Measurements from ENCODE around the gene XAB2. TPM values are rescaled to one million over a fixed set of nuclear protein-coding genes. Genes with fewer than 3 reads are reported as not detected.
"Not testable (repeated sequence)": the region's sequence is repeated elsewhere in the genome, so short reads cannot be mapped to it uniquely, and the experiment has no call there.

XAB2 gene
- total RNA-seq, 1 donor from 2014 or later, result 23.4 TPM

DNA sequence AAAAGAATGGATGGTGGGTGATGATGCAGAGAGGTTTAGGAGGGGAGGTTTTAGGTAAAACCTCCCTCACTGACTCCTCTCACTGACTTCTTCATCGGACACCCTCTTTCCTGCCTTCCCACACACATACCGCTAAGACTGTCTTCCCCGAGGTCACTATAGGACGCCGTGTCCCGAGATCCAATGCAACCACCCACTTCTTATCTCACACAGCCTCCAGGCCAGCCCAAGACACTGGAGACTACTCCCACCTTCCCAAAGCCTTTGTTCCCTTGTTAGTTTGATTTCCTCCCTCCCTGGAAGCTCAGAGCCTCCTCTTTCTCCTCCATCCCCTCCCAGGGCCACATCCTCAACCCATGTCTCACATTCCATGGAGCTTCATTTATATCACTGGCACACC lies 50.2 kb downstream of the XAB2 start:
- no peaks in the 10 kb centered on the region for H3K36me3 ChIP-seq (ENCODE audit: control insufficient read depth, insufficient read depth, low read length)
- H3K27me3 ChIP-seq (ENCODE audit: control insufficient read depth, insufficient read depth, low read length), result no peaks in the 10 kb centered on the region
- DNase-seq (ENCODE audit: low read depth) (no peak), FAIRE-seq (no peak)
- H3K4me3 ChIP-seq (ENCODE audit: low read depth, low read length), result no peak overlapping the region
- TF ChIP-seq CTCF (IDR thresholded peaks at IDR 0.05; ENCODE audit: insufficient read depth, low read length, severe bottlenecking), result no peak

GRCh38 chr19:7578127-7578526 lies 51.2 kb downstream of the XAB2 start:
- DNase-seq (ENCODE audit: low read depth), result no peak
- no peak for TF ChIP-seq CTCF (IDR thresholded peaks at IDR 0.05; ENCODE audit: insufficient read depth, low read length, severe bottlenecking)
- H3K27me3 ChIP-seq (ENCODE audit: control insufficient read depth, insufficient read depth, low read length), result no peaks in the 10 kb centered on the region
- H3K36me3 ChIP-seq (ENCODE audit: control insufficient read depth, insufficient read depth, low read length), result no peaks in the 10 kb centered on the region
- no peak for FAIRE-seq
- H3K4me3 ChIP-seq (ENCODE audit: low read depth, low read length), result no peak overlapping the region

DNA sequence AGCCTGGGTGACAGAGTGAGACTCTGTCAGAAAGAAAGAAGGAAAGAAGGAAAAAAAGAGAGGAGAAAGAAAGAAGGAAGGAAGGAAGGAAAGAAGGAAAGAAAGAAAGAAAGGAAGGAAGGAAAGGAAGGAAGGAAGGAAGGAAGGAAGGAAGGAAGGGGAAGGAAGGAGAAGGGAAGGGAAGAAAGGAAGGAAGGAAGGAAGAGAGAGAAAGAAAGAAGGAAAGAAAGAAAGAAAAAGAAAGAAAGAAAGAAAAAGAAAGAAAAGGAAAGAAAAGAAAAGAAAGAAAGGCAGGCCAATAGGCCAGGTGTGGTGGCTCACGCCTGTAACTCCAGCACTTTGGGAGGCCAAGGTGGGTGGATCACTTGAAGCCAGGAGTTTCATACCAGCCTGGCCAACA lies 51.9 kb downstream of the XAB2 start:
- not testable (repeated sequence) for DNase-seq (ENCODE audit: low read depth); H3K4me3 ChIP-seq (ENCODE audit: low read depth, low read length); FAIRE-seq; H3K36me3 ChIP-seq (ENCODE audit: control insufficient read depth, insufficient read depth, low read length); H3K27me3 ChIP-seq (ENCODE audit: control insufficient read depth, insufficient read depth, low read length)

- Histone ChIP-seq H3K36me3 (ENCODE audit: control insufficient read depth, insufficient read depth, low read length) (no peaks in the 10 kb centered on the region), H3K27me3 (ENCODE audit: control insufficient read depth, insufficient read depth, low read length) (no peaks in the 10 kb centered on the region), H3K4me3 (ENCODE audit: low read depth, low read length) (no peak overlapping the region)
- peak; percentile 30 for DNase-seq (ENCODE audit: low read depth)
- no peak for FAIRE-seq
- no peak for TF ChIP-seq CTCF (IDR thresholded peaks at IDR 0.05; ENCODE audit: insufficient read depth, low read length, severe bottlenecking)
Observed at GRCh38 chr19:7575434-7576040, 53.8 kb downstream of the XAB2 start.

- DNase-seq (ENCODE audit: low read depth), result peak; percentile 27
- no peak for TF ChIP-seq CTCF (IDR thresholded peaks at IDR 0.05; ENCODE audit: insufficient read depth, low read length, severe bottlenecking)
- H3K36me3 ChIP-seq (ENCODE audit: control insufficient read depth, insufficient read depth, low read length), result no peaks in the 10 kb centered on the region
- no peaks in the 10 kb centered on the region for H3K27me3 ChIP-seq (ENCODE audit: control insufficient read depth, insufficient read depth, low read length)
- no peak for FAIRE-seq
- no peak overlapping the region for H3K4me3 ChIP-seq (ENCODE audit: low read depth, low read length)
Observed at GRCh38 chr19:7570761-7571160, 58.6 kb downstream of the XAB2 start.

Other genes with a start within 250 kb of the XAB2 start
- gene PEX11G, start 140.5 kb downstream of the XAB2 start, total RNA-seq, result 2.1 and 3.8 TPM in 2 replicates
- 3.5 and 3.9 TPM in 2 replicates for gene ZNF358, start 113.4 kb downstream of the XAB2 start, total RNA-seq
- 3.7 and 3.8 TPM in 2 replicates for gene MCOLN1, start 106.9 kb downstream of the XAB2 start, total RNA-seq
- 35.6 and 40.8 TPM in 2 replicates for gene PNPLA6, start 93.8 kb downstream of the XAB2 start, total RNA-seq
- 2.4 and 7.0 TPM in 2 replicates for gene CAMSAP3, start 33.7 kb downstream of the XAB2 start, total RNA-seq
- gene PET100, start 248 bp upstream of the XAB2 start, total RNA-seq, result 10.3 and 14.5 TPM in 2 replicates
- not detected in 2 replicates for gene PCP2, start 4.2 kb upstream of the XAB2 start, total RNA-seq
- gene STXBP2, start 7.6 kb upstream of the XAB2 start, total RNA-seq, result 47.9 and 89.4 TPM in 2 replicates
- not detected in 2 replicates for gene RETN, start 39.5 kb upstream of the XAB2 start, total RNA-seq
- gene MCEMP1, start 47.5 kb upstream of the XAB2 start, total RNA-seq, result not detected in 2 replicates
- 29.2 and 141 TPM in 2 replicates for gene TRAPPC5, start 51.3 kb upstream of the XAB2 start, total RNA-seq
- gene FCER2, start 72.6 kb upstream of the XAB2 start, total RNA-seq, result not detected in 2 replicates
- not detected in 2 replicates for gene CLEC4G, start 102.6 kb upstream of the XAB2 start, total RNA-seq
- gene CD209, start 118.0 kb upstream of the XAB2 start, total RNA-seq, result not detected in 2 replicates
- gene CLEC4M, start 133.7 kb upstream of the XAB2 start, total RNA-seq, result not detected in 2 replicates
- 9.2 and 19.5 TPM in 2 replicates for gene EVI5L, start 200.7 kb upstream of the XAB2 start, total RNA-seq
- gene PRR36, start 244.8 kb upstream of the XAB2 start, total RNA-seq, result 0.13 TPM in 1 of 2 replicates, not detected in the other

Data from bronchial epithelial cell (primary cell).